HuH-7.5 (cell line): ENCODE measurements around the gene GRK3.

Experiments
- DNase-seq: peaks from one replicate; pipeline ENCODE4 v3.0.0; 2011; ENCODE audit warnings: low spot score

GRK3 gene

GRCh38 chr22:25663654-25664053 is 99.2 kb downstream of the GRK3 start:
- no peak for DNase-seq

GRCh38 chr22:25666308-25666707 is 101.8 kb downstream of the GRK3 start:
- DNase-seq: no peak

GRCh38 chr22:25668437-25668836 is 104.0 kb downstream of the GRK3 start:
- DNase-seq: no peak

GRCh38 chr22:25669253-25670069 is 105.0 kb downstream of the GRK3 start:
- DNase-seq: no peak

GRCh38 chr22:25670070-25670461 is 105.6 kb downstream of the GRK3 start:
- DNase-seq: no peak

- no peak for DNase-seq
These were observed 108.0 kb downstream of the GRK3 start for GRCh38 chr22:25672289-25673084.

- no peak for DNase-seq
These were observed 109.2 kb downstream of the GRK3 start for GRCh38 chr22:25673713-25674112.

GRCh38 chr22:25677631-25678030 is 113.2 kb downstream of the GRK3 start:
- no peak for DNase-seq

- no peak for DNase-seq
These were observed 115.6 kb downstream of the GRK3 start for GRCh38 chr22:25680051-25680450.

- DNase-seq: no peak
These were observed 116.5 kb downstream of the GRK3 start for GRCh38 chr22:25680956-25681355.

GRCh38 chr22:25682109-25682508 is 117.6 kb downstream of the GRK3 start:
- DNase-seq: no peak

GRCh38 chr22:25688627-25689026 is 124.2 kb downstream of the GRK3 start:
- DNase-seq: no peak

- DNase-seq: no peak
These were observed 125.2 kb downstream of the GRK3 start for GRCh38 chr22:25689631-25690030.

- DNase-seq: no peak
These were observed 126.3 kb downstream of the GRK3 start for GRCh38 chr22:25690798-25691197.

- DNase-seq: no peak
These were observed 128.2 kb downstream of the GRK3 start for GRCh38 chr22:25692397-25693267.

GRCh38 chr22:25693268-25693565 is 128.7 kb downstream of the GRK3 start:
- no peak for DNase-seq

- no peak for DNase-seq
These were observed 129.9 kb downstream of the GRK3 start for GRCh38 chr22:25694196-25694907.

GRCh38 chr22:25695146-25695545 is 130.7 kb downstream of the GRK3 start:
- DNase-seq: no peak

GRCh38 chr22:25696763-25697162 is 132.3 kb downstream of the GRK3 start:
- DNase-seq: no peak

- no peak for DNase-seq
These were observed 132.7 kb downstream of the GRK3 start for GRCh38 chr22:25697181-25697664.

- no peak for DNase-seq
These were observed 133.5 kb downstream of the GRK3 start for GRCh38 chr22:25697978-25698377.

GRCh38 chr22:25698461-25698860 is 134.0 kb downstream of the GRK3 start:
- no peak for DNase-seq
